GM06990 (cell line): ENCODE data around the gene SEC31B.

Experiments
- DNase-seq: peaks from one replicate; pipeline ENCODE4 v3.0.0-alpha.2; 2011; ENCODE audit not compliant: insufficient read length; ENCODE audit errors: extremely low read depth
- H3K27me3 ChIP-seq: replicated peaks from 2 replicates; pipeline ENCODE4 v1.6.0; 2011; ENCODE audit warnings: low read length; ENCODE audit not compliant: control insufficient read depth, insufficient read depth
- H3K36me3 ChIP-seq: 2 replicates; pipeline ENCODE4 v1.5.1; 2011; ENCODE audit warnings: low read length; ENCODE audit not compliant: control insufficient read depth, insufficient read depth
- H3K4me3 ChIP-seq: replicated peaks from 2 replicates; pipeline ENCODE4 v1.5.1; 2011; ENCODE audit warnings: low read depth, mild to moderate bottlenecking, control low read depth, low read length
- TF ChIP-seq, protein P1 (sequence below): IDR thresholded peaks from 2 replicates; pipeline ENCODE4 v1.5.1; 2011; ENCODE audit warnings: low read length, control low read depth, mild to moderate bottlenecking, inconsistent platforms; ENCODE audit not compliant: insufficient read depth, poor library complexity, severe bottlenecking

SEC31B gene

DNA sequence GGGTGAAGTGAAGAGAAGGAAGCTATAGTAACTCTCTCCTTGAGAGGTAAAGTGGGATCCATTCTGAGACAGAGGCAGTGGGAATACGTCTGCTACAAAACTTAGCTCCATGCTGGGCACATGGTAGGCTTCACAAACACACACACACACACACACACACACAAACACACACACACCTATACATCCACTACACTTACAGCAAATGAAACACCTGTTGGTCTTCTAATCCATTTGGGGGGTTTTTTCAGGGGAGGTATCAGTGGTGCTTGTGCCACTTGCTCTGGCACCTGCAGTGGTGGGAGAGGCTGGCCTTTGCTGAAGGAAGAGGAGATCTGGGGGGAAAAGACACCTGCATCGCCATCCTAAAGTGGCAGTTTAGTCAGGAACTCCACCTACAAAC lies 14.5 kb downstream of the SEC31B start:
- no peak for DNase-seq
- peaks cover 15% of the 10 kb centered on the region for H3K36me3 ChIP-seq
- H3K4me3 ChIP-seq = no peak overlapping the region
- H3K27me3 ChIP-seq = no peaks in the 10 kb centered on the region
- TF ChIP-seq, protein P1, sequence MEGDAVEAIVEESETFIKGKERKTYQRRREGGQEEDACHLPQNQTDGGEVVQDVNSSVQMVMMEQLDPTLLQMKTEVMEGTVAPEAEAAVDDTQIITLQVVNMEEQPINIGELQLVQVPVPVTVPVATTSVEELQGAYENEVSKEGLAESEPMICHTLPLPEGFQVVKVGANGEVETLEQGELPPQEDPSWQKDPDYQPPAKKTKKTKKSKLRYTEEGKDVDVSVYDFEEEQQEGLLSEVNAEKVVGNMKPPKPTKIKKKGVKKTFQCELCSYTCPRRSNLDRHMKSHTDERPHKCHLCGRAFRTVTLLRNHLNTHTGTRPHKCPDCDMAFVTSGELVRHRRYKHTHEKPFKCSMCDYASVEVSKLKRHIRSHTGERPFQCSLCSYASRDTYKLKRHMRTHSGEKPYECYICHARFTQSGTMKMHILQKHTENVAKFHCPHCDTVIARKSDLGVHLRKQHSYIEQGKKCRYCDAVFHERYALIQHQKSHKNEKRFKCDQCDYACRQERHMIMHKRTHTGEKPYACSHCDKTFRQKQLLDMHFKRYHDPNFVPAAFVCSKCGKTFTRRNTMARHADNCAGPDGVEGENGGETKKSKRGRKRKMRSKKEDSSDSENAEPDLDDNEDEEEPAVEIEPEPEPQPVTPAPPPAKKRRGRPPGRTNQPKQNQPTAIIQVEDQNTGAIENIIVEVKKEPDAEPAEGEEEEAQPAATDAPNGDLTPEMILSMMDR = no peak

DNA sequence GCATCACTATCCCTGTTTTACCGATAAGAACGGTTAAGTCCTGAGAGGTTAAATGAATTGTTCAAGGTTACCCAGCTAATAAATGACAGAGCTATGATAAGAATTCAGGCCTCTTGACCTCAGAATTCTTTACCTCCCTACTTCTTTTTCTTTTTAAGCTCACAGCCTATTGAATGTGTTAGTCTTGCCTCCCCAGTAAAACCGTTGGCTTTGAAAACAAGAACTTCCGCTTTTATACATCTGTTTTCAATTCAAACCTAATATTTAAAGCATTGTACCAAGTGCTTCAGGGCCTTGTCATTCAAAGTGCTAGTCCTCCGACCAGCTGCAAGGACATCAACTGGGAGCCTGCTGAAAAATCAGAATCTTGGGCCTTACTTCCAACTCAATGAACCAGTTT lies 15.6 kb downstream of the SEC31B start:
- DNase-seq = no peak
- Histone ChIP-seq H3K4me3 (no peak overlapping the region), H3K36me3 (peaks cover 15% of the 10 kb centered on the region), H3K27me3 (no peaks in the 10 kb centered on the region)
- TF ChIP-seq, protein P1 = no peak

DNA sequence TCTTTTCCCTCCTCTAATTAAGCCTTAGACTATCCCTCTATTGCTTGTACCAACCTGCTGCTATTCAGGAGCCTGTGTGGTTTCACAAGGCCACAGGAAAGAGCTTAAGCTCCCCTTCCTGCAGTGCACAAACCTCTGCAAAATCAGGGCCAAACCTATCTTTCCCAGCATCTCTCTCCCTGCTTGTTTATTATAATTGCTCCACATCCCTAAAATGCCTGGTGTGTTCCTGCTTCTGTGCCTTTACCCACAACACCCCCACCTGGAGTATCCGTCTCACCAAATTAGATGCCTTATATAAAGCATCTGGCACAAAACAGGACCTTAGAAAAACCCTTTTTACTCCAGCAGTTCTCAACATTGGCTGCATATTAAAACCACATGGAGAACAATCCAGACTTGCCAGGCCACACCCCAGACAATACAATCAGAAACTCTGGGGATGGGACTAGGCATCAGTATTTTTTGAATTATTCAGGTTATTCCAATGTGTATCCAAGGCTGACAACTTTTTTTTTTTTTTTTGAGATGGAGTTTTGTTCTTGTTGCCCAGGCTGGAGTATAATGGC lies 16.7 kb downstream of the SEC31B start:
- TF ChIP-seq, protein P1 = no peak
- H3K36me3 ChIP-seq = peaks cover 15% of the 10 kb centered on the region
- no peak overlapping the region for H3K4me3 ChIP-seq
- DNase-seq = no peak
- no peaks in the 10 kb centered on the region for H3K27me3 ChIP-seq

DNA sequence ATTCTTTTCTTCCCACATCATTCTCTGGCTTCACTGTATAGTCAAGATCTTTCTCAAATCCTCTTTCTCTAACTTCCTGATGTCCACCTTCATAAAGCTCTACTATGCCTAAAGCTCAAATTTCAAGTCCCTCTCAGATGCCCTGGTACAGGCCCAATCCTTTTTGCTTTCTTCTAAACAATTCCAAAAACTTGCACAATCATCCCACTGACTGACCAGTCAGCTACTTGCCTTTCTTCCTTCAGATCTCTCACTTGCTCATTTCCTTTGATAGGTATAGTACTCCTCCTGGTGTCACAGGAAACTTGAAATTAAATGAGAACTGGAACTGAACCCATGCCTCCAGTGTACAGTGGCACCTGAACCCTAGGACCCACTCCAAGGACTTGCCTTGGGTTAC lies 18.2 kb downstream of the SEC31B start:
- Histone ChIP-seq H3K27me3 (no peaks in the 10 kb centered on the region), H3K36me3 (peaks cover 16% of the 10 kb centered on the region), H3K4me3 (no peak overlapping the region)
- TF ChIP-seq, protein P1 = no peak
- DNase-seq = no peak

DNA sequence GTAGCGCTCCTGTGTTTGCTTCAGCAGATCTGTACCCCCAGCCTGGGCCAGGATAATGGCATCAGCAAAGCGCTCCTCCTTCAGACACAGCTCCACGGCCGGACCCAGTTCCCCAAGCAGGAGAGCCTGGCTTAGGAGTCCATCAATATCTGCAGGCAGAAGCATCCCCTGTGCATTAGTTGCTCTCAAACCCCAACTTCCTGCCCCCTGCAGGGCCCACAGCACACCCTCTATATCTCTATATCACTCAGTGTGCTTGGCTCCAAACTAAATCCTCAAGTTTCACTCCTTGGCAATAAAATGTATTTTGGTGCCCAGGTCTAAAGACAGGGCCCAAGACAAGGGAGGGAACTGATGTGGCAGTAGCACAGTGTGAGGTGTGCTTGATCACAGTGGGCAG lies 21.6 kb downstream of the SEC31B start:
- DNase-seq = no peak
- Histone ChIP-seq H3K4me3 (no peak overlapping the region), H3K36me3 (peaks cover 23% of the 10 kb centered on the region), H3K27me3 (no peaks in the 10 kb centered on the region)
- TF ChIP-seq, protein P1 = no peak

DNA sequence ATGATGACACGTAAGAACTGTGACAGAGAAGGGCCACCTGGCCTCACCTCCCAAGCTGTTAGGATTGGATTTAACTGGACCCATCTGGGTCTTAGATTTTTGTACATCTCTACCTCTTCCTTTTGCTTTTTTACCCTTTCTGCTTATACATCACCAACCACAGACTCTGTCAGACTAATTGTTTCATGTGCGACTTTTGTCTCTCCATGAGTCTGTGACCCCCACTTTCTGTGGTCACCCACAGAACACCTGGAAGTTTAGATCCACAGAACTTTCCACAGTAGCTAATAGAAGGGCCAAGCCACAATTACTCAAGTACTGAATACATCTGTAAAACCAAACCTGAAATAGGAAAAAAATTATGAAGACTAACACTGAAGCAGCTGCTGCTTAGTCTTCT lies 23.1 kb downstream of the SEC31B start:
- TF ChIP-seq, protein P1 = no peak
- Histone ChIP-seq H3K36me3 (peaks cover 17% of the 10 kb centered on the region), H3K4me3 (no peak overlapping the region), H3K27me3 (no peaks in the 10 kb centered on the region)
- DNase-seq = no peak
